DOHH2 (cell line): ENCODE measurements around the gene HTR2B.

ENCODE experiments used
- CTCF ChIP-seq: fragments of 200-600 bp; sonication (generic); IDR thresholded peaks from one replicate; pipeline ENCODE4 v1.5.1; 2014; ENCODE audit warnings: antibody characterized with exemption, mild to moderate bottlenecking, low read depth, low read length; ENCODE audit not compliant: poor library complexity, severe bottlenecking
- EZH2phosphoT487 ChIP-seq: fragments of 200-600 bp; sonication (generic); IDR thresholded peaks from 2 replicates; pipeline ENCODE4 v1.6.1; 2017; ENCODE audit warnings: borderline replicate concordance, mild to moderate bottlenecking, antibody characterized with exemption, low read length, moderate library complexity, mixed read lengths

GRCh38 chr2:231110551-231110950 is 14.3 kb downstream of the HTR2B start:
- TF ChIP-seq CTCF (no peak), EZH2phosphoT487 (no peak)
